ENCODE results near the gene SLC12A8.
A peak's percentile ranks its signal among the peaks of the same experiment; 100 is the strongest.

Gene SLC12A8

DNA sequence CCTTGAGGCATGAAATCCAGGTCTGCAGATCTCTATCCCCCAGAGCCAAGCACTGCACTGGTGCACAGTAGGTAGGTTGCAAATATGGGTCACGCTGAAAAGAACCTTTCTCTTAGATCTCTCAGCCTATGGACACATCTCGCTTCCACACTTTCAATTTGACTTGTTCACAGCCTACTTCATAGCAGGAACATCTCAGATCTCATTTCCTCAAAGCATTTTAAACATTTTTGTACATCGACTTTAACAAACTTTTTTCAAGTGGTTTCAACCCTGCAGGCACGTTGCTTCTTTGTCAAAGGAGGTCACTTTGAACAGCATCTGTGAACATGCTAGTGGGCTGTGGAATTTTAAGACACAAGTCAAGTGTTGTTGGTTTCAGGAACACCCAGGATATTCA lies 76.0 kb downstream of the SLC12A8 start:
- Histone ChIP-seq H3K36me3 (no peaks in the 10 kb centered on the region), H3K9me3 (no peaks in the 10 kb centered on the region), H3K4me1 (no peaks in the 10 kb centered on the region), H3K27me3 (no peaks in the 10 kb centered on the region), H3K4me3 (ENCODE audit: low read depth, low read length) (no peak overlapping the region)
- no peak for DNase-seq
- TF ChIP-seq, protein P1, sequence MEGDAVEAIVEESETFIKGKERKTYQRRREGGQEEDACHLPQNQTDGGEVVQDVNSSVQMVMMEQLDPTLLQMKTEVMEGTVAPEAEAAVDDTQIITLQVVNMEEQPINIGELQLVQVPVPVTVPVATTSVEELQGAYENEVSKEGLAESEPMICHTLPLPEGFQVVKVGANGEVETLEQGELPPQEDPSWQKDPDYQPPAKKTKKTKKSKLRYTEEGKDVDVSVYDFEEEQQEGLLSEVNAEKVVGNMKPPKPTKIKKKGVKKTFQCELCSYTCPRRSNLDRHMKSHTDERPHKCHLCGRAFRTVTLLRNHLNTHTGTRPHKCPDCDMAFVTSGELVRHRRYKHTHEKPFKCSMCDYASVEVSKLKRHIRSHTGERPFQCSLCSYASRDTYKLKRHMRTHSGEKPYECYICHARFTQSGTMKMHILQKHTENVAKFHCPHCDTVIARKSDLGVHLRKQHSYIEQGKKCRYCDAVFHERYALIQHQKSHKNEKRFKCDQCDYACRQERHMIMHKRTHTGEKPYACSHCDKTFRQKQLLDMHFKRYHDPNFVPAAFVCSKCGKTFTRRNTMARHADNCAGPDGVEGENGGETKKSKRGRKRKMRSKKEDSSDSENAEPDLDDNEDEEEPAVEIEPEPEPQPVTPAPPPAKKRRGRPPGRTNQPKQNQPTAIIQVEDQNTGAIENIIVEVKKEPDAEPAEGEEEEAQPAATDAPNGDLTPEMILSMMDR (IDR thresholded peaks at IDR 0.05; ENCODE audit: low read depth, low read length): no peak

DNA sequence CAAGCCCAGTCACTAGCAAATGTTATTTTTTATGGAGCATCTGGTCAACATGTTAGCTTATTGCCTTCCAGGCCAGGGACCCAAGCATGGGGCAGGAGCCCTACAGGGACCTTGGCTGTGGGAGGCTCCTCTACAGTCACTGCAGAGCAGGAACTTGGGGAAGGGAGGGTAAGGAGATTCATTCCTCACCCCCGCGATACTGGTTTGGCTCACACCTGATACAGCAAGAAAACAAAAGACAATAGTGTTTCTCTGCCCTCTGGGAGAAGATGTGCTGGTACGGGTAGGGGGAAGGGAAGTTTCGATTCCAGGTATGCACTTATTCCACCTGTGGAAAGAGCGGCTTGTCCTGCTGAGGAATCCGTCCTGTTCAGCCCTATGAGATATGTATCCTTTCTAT lies 77.6 kb downstream of the SLC12A8 start:
- Histone ChIP-seq H3K4me3 (ENCODE audit: low read depth, low read length) (no peak overlapping the region), H3K9me3 (no peaks in the 10 kb centered on the region), H3K4me1 (peaks cover 3% of the 10 kb centered on the region), H3K27me3 (no peaks in the 10 kb centered on the region), H3K36me3 (no peaks in the 10 kb centered on the region)
- DNase-seq: no peak
- TF ChIP-seq, protein P1 (IDR thresholded peaks at IDR 0.05; ENCODE audit: low read depth, low read length): no peak

DNA sequence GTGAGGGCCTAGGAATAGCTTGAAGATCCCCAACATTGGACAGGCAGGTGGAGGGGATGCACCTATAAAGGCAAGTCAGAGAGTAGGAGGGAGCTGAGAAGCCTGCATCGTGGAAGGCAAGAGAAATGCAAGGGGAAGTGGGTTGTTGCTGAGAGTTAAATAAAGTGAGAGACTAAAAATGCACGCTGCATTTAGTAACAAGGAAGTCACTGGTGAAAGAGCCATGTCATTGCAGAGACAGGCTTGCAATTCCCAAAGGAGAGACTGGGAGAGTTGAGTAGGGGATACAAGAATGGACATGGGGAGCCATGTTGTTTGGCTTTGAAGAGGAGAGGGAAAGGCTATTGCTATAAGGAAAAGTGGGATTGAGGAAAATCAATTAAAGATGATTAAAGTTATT lies 79.7 kb downstream of the SLC12A8 start:
- Histone ChIP-seq H3K27me3 (no peaks in the 10 kb centered on the region), H3K4me1 (peaks cover 12% of the 10 kb centered on the region), H3K4me3 (ENCODE audit: low read depth, low read length) (no peak overlapping the region), H3K9me3 (no peaks in the 10 kb centered on the region), H3K36me3 (no peaks in the 10 kb centered on the region)
- no peak for DNase-seq
- TF ChIP-seq, protein P1 (IDR thresholded peaks at IDR 0.05; ENCODE audit: low read depth, low read length): no peak

DNA sequence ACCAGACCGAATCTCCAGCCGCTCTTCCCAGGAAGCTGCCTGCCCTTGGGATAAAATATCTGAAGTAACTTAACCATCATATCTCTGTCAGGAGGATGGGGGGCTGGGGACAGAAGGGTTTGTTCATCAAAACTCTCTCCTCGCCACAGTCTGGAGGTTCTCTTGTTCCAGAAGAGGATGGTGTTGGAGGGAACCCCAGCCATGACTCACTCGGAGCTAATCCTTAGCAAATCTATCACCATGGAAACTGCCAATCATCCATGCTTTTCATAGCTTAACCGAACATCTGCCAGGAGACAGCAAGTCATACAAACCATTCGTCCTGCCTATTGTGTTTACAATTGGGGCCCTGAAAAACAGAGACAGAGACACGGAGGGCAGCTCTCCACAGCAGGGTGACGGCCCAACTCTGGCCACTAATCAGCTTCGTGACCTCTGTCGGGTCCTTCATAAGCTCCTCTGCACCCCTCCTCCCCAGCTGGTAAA lies 83.0 kb downstream of the SLC12A8 start:
- Histone ChIP-seq H3K36me3 (no peaks in the 10 kb centered on the region), H3K4me3 (ENCODE audit: low read depth, low read length) (no peak overlapping the region), H3K27me3 (no peaks in the 10 kb centered on the region), H3K9me3 (no peaks in the 10 kb centered on the region), H3K4me1 (peaks cover 20% of the 10 kb centered on the region)
- TF ChIP-seq, protein P1 (IDR thresholded peaks at IDR 0.05; ENCODE audit: low read depth, low read length): no peak
- peak; percentile 62 for DNase-seq

DNA sequence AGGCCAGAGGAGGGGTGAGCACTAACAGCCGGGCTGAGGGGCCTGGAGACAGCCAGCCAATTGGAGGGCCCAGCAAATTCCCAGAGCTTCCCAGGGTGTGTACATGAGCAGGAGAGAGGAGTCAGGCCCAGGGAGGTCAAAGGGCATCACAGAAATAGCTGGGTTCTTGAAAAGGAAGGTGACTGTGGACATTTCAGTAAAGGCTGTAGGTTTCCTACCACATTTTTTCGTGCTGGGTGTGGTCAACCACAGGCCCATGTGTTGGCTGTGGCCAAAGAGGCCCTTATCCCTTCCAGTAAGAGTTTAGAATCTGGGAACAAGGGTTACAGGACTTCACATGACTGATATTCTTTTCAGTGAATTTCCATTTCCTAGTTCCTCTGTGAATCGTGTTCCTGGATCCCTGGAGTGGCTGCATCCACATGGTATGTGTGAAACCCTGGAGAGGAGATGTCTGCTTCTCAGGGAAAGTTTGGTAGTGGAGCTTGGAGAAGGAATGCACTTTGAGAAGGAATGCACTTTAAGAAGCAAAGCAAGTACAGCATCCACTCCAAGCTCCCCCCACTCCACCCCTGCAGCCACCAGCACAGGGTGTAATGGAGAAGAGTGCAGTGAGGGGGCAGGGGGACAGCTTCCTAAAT lies 83.6 kb downstream of the SLC12A8 start:
- Histone ChIP-seq H3K4me1 (peaks cover 20% of the 10 kb centered on the region), H3K27me3 (no peaks in the 10 kb centered on the region), H3K9me3 (no peaks in the 10 kb centered on the region), H3K4me3 (ENCODE audit: low read depth, low read length) (no peak overlapping the region), H3K36me3 (no peaks in the 10 kb centered on the region)
- TF ChIP-seq, protein P1 (IDR thresholded peaks at IDR 0.05; ENCODE audit: low read depth, low read length): no peak
- no peak for DNase-seq

DNA sequence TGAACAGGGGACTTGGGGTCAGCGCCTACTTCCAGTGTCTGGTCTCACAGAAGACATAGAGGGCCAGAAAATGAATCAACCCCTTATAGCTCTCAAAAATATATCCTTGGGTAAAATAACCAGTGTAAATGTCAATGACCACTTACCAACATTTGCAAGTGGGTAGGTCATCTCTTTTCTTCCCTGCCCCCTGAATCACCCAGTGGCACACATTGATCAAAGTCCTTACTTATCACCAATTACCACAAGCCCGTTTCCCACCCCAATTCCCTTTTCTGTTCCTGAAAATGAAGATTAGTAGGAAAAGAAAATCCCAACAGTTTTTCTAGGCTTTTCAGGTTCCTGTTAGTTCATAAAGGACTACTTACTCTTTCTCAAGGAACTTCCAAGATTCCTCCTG lies 86.2 kb downstream of the SLC12A8 start:
- H3K9me3 ChIP-seq: no peaks in the 10 kb centered on the region
- peaks cover 22% of the 10 kb centered on the region for H3K4me1 ChIP-seq
- TF ChIP-seq, protein P1 (IDR thresholded peaks at IDR 0.05; ENCODE audit: low read depth, low read length): no peak
- H3K4me3 ChIP-seq (ENCODE audit: low read depth, low read length): no peak overlapping the region
- H3K36me3 ChIP-seq: no peaks in the 10 kb centered on the region
- no peaks in the 10 kb centered on the region for H3K27me3 ChIP-seq
- DNase-seq: no peak
